DND-41 (cell line): ENCODE measurements around the gene DNAH14.

Source experiments
- CTCF ChIP-seq: IDR thresholded peaks from 2 replicates; pipeline ENCODE4 v1.5.1; 2012; ENCODE audit warnings: borderline replicate concordance, low read length, moderate library complexity, mild to moderate bottlenecking; ENCODE audit not compliant: poor library complexity, severe bottlenecking; ENCODE audit errors: extremely low read depth
- EZH2 ChIP-seq: IDR thresholded peaks from 3 replicates; pipeline ENCODE4 v1.6.1; 2012; ENCODE audit warnings: borderline replicate concordance, low read depth, mild to moderate bottlenecking, moderate library complexity, low read length, inconsistent platforms; ENCODE audit not compliant: severe bottlenecking

GRCh38 chr1:225299624-225300023 is 370.1 kb downstream of the DNAH14 start:
- no peak for TF ChIP-seq CTCF
- TF ChIP-seq EZH2: no peak
